Liver (tissue), 9 donors: ENCODE results near the gene NMB. TPM values are rescaled to one million over a fixed set of nuclear protein-coding genes. Genes with fewer than 3 reads are reported as not detected.

Experiments used
- DNase-seq: peaks from one replicate; pipeline ENCODE4 v3.0.0-alpha.2; 2017; ENCODE audit warnings: low spot score
- H3K27ac ChIP-seq, 2 donors: one replicate each; pipeline ENCODE4 v1.7.0; 2013; ENCODE audit warnings: inconsistent platforms in 2 of 2, low read length in 2 of 2, control low read depth in 1 of 2, low read depth in 1 of 2, mild to moderate bottlenecking in 1 of 2
- H3K27me3 ChIP-seq, 4 donors: one replicate each; pipeline versions ENCODE4 v1.6.1 to v1.7.0; 2013; ENCODE audit warnings: low read length in 3 of 4, inconsistent platforms in 1 of 4, mild to moderate bottlenecking in 1 of 4, moderate library complexity in 1 of 4; ENCODE audit not compliant: control insufficient read depth in 4 of 4, insufficient read depth in 4 of 4
- H3K36me3 ChIP-seq, 4 donors: one replicate each; pipeline versions ENCODE4 v1.6.1 to v1.7.0; 2013; ENCODE audit warnings: low read length in 3 of 4, mild to moderate bottlenecking in 3 of 4, low read depth in 1 of 4, moderate library complexity in 1 of 4; ENCODE audit not compliant: control insufficient read depth in 4 of 4, insufficient read depth in 3 of 4
- H3K4me1 ChIP-seq, 4 donors: one replicate each; pipeline versions ENCODE4 v1.6.1 to v1.7.0; 2013; ENCODE audit warnings: low read length in 3 of 4, mild to moderate bottlenecking in 3 of 4, moderate library complexity in 1 of 4; ENCODE audit not compliant: control insufficient read depth in 4 of 4, insufficient read depth in 4 of 4
- H3K4me3 ChIP-seq, 3 donors: one replicate each; pipeline versions ENCODE4 v1.6.1 to v1.7.0; 2013; ENCODE audit warnings: low read length in 3 of 3, control low read depth in 1 of 3, low read depth in 1 of 3, mild to moderate bottlenecking in 1 of 3
- H3K9ac ChIP-seq, 2 donors: one replicate each; pipeline ENCODE4 v1.7.0; 2013; ENCODE audit warnings: low read length in 2 of 2, mild to moderate bottlenecking in 2 of 2, moderate library complexity in 2 of 2, control low read depth in 1 of 2, low read depth in 1 of 2
- H3K9me3 ChIP-seq, 4 donors: one replicate each; pipeline versions ENCODE4 v1.6.1 to v1.7.0; 2013; ENCODE audit warnings: low read length in 3 of 4; ENCODE audit not compliant: control insufficient read depth in 4 of 4
- EGR1 ChIP-seq, 2 donors: IDR thresholded peaks; 2 replicates each; pipeline ENCODE4 v1.6.1; 2016 to 2018; ENCODE audit warnings: antibody characterized with exemption in 2 of 2, low read depth in 2 of 2
- FOXA1 ChIP-seq: IDR thresholded peaks from 2 replicates; pipeline ENCODE4 v1.6.1; 2016; ENCODE audit warnings: antibody characterized with exemption
- GABPA ChIP-seq, 2 donors: IDR thresholded peaks in 1 of 2; conservative IDR thresholded peaks in 1 of 2; 2 replicates each; pipeline ENCODE4 v1.6.1; 2016; ENCODE audit warnings: antibody characterized with exemption in 2 of 2, mild to moderate bottlenecking in 1 of 2, moderate library complexity in 1 of 2
- HNF4A ChIP-seq, 2 donors: conservative IDR thresholded peaks; 2 replicates each; pipeline ENCODE4 v1.6.1; 2016; ENCODE audit warnings: antibody characterized with exemption in 2 of 2, mild to moderate bottlenecking in 2 of 2
- HNF4G ChIP-seq: IDR thresholded peaks from 2 replicates; pipeline ENCODE4 v1.6.1; 2016; ENCODE audit warnings: antibody characterized with exemption
- MAX ChIP-seq: IDR thresholded peaks from 2 replicates; pipeline ENCODE4 v1.6.1; 2016; ENCODE audit warnings: antibody characterized with exemption
- REST ChIP-seq: IDR thresholded peaks from 2 replicates; pipeline ENCODE4 v1.6.1; 2016; ENCODE audit warnings: antibody characterized with exemption, mild to moderate bottlenecking
- RXRA ChIP-seq, 2 donors: IDR thresholded peaks; 2 replicates each; pipeline ENCODE4 v1.6.1; 2017 to 2018; ENCODE audit warnings: antibody characterized with exemption in 2 of 2, mild to moderate bottlenecking in 1 of 2
- SP1 ChIP-seq: IDR thresholded peaks from 2 replicates; pipeline ENCODE4 v1.6.1; 2018; ENCODE audit warnings: antibody characterized with exemption, mild to moderate bottlenecking
- YY1 ChIP-seq: IDR thresholded peaks from 2 replicates; pipeline ENCODE4 v1.6.1; 2016; ENCODE audit warnings: antibody characterized with exemption, mild to moderate bottlenecking
- ZBTB33 ChIP-seq: IDR thresholded peaks from 2 replicates; pipeline ENCODE4 v1.6.1; 2016; ENCODE audit warnings: antibody characterized with exemption
- WGBS: extraction: QIAGEN DNeasy Blood & Tissue Kit; methylation state at CpG from one replicate; pipeline ENCODE4 v1.1.7; 2013; 5-methylcytosine and 5-hydroxymethylcytosine counted together
- polyA plus RNA-seq, 2 donors: library from polyadenylated mRNA; stranded (reverse) in 1 of 2; unstranded in 1 of 2; fragments of 200-250 nt in 1 of 2; fragments of >200 nt in 1 of 2; fragmentation: Nextera tagmentation in 1 of 2; extraction: Ambion mirVana in 1 of 2; gene quantifications; one replicate each; pipeline versions ENCODE4 v1.2.1 to v1.2.3, GENCODE V29; 2013 to 2015
- total RNA-seq, 2 donors: library from RNA; depleted of rRNA; stranded (reverse); fragments of >200 nt; gene quantifications; one replicate each; pipeline ENCODE4 v1.2.3, GENCODE V29; 2014
- donor health status: healthy.
- donor health status: healthy.
- donor health status: healthy.
- donor health status: healthy.
- donor health status: healthy.

Gene NMB
- total and polyA plus RNA-seq, 4 donors: 0.59 to 1.8 (median 1.1) TPM

- no peaks in the 10 kb centered on the region for H3K9me3 ChIP-seq
- DNase-seq: no peak
- H3K27ac ChIP-seq: peak overlapping the region; percentile 74 to 80
- no peak for TF ChIP-seq REST
- TF ChIP-seq MAX: no peak
- peaks cover 3 to 19% (median 12%) of the 10 kb centered on the region in 4 donors for H3K4me1 ChIP-seq
- H3K9ac ChIP-seq: peak overlapping the region in 1 of 2 donors; percentile 32
- WGBS: 20% methylated on average over 7 of the region's 7 CpGs
- peak overlapping the region; percentile 74 to 94 (median 85) for H3K4me3 ChIP-seq
- peaks cover 2 to 9% (median 6%) of the 10 kb centered on the region in 4 donors for H3K36me3 ChIP-seq
- no peaks in the 10 kb centered on the region for H3K27me3 ChIP-seq
Measured at GRCh38 chr15:84653584-84653909, 4.5 kb downstream of the NMB start.

- Histone ChIP-seq H3K36me3 (peaks cover 6 to 43% (median 34%) of the 10 kb centered on the region in 4 donors), H3K4me1 (peaks cover 3 to 9% (median 6%) of the 10 kb centered on the region in 4 donors), H3K9me3 (no peaks in the 10 kb centered on the region), H3K27ac (no peak overlapping the region), H3K4me3 (no peak overlapping the region), H3K9ac (no peak overlapping the region), H3K27me3 (no peaks in the 10 kb centered on the region)
- no peak for TF ChIP-seq SP1
- TF ChIP-seq MAX: no peak
- no peak for TF ChIP-seq HNF4G
- TF ChIP-seq HNF4A (conservative IDR thresholded peaks at IDR 0.05): no peak
- TF ChIP-seq FOXA1: no peak
- TF ChIP-seq YY1: no peak
- no peak for TF ChIP-seq ZBTB33
- no peak for TF ChIP-seq GABPA (IDR thresholded peaks at IDR 0.05 in 1 of 2, conservative IDR thresholded peaks at IDR 0.05 in 1 of 2)
- no peak for TF ChIP-seq EGR1 (IDR thresholded peaks at IDR 0.05; ENCODE audit: low read depth in 2 of 2)
- DNase-seq: no peak
- WGBS: 96% methylated on average over 2 of the region's 2 CpGs
Measured at GRCh38 chr15:84649706-84650105, 8.3 kb downstream of the NMB start.

GRCh38 chr15:84648539-84648938 lies 9.5 kb downstream of the NMB start:
- DNase-seq: no peak
- WGBS: 47% methylated on average over 3 of the region's 3 CpGs
- Histone ChIP-seq H3K9me3 (no peaks in the 10 kb centered on the region), H3K4me3 (no peak overlapping the region), H3K4me1 (peaks cover 2 to 4% (median 4%) of the 10 kb centered on the region in 4 donors), H3K27ac (no peak overlapping the region), H3K9ac (no peak overlapping the region), H3K36me3 (peaks cover 6 to 49% (median 38%) of the 10 kb centered on the region in 4 donors), H3K27me3 (no peaks in the 10 kb centered on the region)
- TF ChIP-seq HNF4G (no peak), RXRA (IDR thresholded peaks at IDR 0.05) (no peak), ZBTB33 (no peak)
